HG02938 (cell line): ENCODE data around the gene ACTMAP.
A peak's percentile ranks its signal among the peaks of the same experiment; 100 is the strongest.
"Not testable (repeated sequence)": the region's sequence is repeated elsewhere in the genome, so short reads cannot be mapped to it uniquely, and the experiment has no call there.

ENCODE experiments used
- ATAC-seq: cut with Tn5 transposase; IDR thresholded peaks from one replicate; pipeline ENCODE4 v1.9.1; 2021; ENCODE audit warnings: mild to moderate bottlenecking, moderate library complexity; ENCODE audit not compliant: unreplicated experiment

Gene ACTMAP, protein sequence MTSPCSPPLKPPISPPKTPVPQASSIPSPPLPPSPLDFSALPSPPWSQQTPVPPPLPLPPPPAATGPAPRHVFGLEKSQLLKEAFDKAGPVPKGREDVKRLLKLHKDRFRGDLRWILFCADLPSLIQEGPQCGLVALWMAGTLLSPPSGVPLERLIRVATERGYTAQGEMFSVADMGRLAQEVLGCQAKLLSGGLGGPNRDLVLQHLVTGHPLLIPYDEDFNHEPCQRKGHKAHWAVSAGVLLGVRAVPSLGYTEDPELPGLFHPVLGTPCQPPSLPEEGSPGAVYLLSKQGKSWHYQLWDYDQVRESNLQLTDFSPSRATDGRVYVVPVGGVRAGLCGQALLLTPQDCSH

GRCh38 chr19:40750058-40750873 lies at the start of gene ACTMAP:
ACTMAP (minus strand) TSS chr19:40750477; CDS start chr19:40749803, 674 bp downstream.
- ATAC-seq, result peak; percentile 86

DNA sequence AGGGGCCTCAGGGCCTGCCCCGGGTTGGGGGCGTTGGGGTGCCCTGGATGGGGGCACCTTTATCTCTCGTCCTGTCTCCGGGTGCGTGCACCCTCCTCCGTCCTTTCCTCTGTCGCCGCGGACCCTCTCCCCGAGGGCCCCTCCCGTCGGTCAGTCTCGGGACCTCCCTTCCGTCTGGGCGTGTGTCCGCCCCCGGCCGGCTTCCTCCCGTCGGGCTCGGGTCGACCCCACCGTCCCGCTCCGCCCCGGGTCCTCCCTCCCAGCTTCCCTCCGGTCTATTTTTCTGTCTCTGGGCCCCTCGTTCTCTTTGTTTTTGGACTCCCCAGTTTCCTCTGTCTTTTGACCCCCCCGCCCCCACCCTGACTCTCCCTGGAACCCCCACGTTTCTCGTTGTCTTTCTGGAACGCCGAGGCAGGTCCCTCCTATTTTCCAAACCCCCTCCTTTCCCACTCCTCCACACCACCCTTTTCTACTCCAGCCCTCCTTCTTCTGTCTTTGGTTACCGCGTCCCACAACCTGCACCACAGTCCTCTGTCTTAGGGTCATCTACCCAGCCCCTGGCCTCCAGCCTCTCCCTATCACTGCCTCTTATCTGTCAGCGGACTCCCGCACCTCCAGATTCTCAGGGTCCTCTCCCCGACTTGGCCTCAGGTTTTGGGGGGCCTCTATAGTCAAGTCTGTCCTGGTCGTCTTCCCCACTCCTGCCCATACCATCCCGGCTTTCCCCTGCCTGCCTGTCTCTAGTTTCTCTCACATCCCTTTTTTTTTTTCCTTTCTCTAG lies 49.5 kb upstream of the ACTMAP start:
- ATAC-seq, result no peak

DNA sequence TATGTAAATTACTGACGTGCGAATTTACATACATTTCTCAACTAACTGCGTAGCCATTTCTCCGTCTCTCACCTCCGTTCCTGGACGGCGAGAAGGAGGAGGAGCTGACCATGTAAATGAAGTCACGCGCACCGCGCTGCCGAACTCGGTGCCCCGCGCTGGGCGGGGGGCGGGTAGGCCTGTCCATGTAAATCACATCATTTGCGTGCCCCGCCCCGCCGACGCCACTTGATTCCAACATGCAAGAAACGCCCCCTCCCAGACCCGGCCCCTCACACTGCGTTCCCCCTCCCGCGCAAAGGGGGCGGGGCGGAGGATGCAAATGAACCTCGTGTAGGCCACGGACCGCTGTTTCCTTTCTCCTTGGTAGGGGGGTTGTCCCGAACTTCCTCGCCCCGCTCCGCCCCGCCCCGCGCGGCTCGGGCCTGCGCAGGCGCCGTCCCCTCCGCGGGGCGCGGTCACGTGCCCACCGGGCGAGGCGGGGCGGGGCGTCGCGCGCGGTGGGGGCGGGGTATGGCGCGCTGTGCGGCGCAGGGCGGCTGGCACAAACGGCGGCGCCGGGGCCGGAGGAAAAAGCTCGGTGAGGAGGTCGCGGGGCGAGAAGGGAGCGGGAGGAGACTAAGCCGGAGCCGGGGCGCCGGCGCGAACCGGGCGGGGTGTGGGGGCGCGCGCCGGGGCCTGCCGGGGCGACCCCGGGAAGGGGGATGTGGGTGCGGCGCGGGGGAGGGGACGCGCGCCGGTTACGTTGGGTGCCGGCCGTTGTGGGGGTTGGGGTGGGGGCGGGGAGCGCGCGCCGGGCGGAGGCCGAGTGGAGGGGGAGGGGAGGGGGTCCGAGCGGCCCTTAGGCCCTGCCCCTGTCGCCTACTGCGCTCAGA lies 48.6 kb upstream of the ACTMAP start, which contains the start of gene EGLN2:
Gene EGLN2, plus strand, starts transcription at position 509 of the 875 bp plus-strand sequence. CDS start 1,382 bp downstream, outside the sequence.
- peak; percentile 81 for ATAC-seq

GRCh38 chr19:40797963-40798682 lies 47.8 kb upstream of the ACTMAP start:
- ATAC-seq, result peak; percentile 14

- no peak for ATAC-seq
Observed at GRCh38 chr19:40797166-40797962, 47.1 kb upstream of the ACTMAP start.

DNA sequence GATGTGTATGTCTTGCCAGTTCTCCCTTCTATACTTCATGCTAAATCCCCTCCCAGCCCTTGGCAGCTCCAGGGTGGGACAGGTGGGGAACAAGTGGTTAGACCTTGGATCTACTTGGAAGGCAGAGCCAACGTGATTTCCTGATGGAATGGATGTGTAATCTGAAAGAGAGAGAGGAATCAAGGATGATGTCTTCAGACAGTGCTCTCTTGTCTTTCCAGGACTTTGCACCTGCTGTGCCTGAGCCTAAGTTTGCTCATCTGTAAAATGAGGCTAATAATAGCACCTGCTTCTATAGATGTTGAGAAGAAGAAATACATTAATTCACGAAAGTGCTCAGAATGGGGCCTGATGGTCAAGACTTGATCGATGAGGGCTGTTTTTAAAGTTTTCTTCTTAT lies 41.7 kb upstream of the ACTMAP start:
- no peak for ATAC-seq

GRCh38 chr19:40791349-40791748 lies 41.1 kb upstream of the ACTMAP start:
- ATAC-seq, result no peak

DNA sequence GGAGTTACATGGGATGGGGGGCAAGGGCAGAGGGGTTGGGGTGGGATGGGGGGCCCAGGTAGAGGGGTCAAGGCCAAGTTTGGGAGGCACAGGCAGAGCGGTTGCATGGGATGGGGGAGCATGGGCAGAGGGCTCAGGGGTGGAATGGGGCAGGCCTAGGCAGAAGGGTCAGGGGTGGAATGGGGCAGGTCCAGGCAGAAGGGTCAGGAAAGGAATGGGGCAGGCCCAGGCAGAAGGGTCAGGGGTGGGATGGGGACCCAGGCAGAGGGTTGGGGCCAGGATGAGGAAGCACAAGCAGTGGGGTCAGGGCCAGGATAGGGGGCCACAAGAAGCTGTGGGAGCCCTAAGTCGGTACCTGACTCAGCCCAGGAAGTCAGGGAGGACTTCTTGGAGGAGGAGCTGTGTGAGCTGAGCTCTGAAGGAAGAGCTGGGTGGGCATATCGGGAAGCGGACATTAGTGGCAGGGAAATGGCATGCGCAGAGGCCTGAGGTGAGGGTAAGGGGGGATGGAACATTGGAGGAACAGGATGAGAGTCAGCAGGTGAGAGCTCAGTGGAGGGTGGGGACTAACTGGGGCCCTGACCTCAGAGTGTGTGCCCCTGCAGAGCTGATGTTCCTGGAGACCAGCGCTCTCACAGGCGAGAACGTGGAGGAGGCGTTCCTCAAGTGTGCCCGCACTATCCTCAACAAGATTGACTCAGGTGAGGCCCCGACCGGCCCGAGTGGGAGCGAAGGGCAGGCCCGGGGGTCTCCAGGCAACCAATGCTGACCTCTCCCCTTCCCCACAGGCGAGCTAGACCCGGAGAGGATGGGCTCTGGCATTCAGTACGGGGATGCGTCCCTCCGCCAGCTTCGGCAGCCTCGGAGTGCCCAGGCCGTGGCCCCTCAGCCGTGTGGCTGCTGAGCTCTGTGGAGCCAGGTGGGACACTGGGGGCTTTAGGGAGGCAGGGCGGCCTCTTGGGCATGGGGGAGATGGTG lies 36.1 kb upstream of the ACTMAP start:
- ATAC-seq, result no peak

- no peak for ATAC-seq
Observed at GRCh38 chr19:40785526-40785925, 35.2 kb upstream of the ACTMAP start.

- not testable (repeated sequence) for ATAC-seq
Observed at GRCh38 chr19:40784146-40784545, 33.9 kb upstream of the ACTMAP start.

- ATAC-seq, result no peak
Observed at GRCh38 chr19:40783711-40784110, 33.4 kb upstream of the ACTMAP start.

- ATAC-seq, result no peak
Observed at GRCh38 chr19:40781140-40781539, 30.9 kb upstream of the ACTMAP start.

- no peak for ATAC-seq
Observed at GRCh38 chr19:40780582-40780981, 30.3 kb upstream of the ACTMAP start.

DNA sequence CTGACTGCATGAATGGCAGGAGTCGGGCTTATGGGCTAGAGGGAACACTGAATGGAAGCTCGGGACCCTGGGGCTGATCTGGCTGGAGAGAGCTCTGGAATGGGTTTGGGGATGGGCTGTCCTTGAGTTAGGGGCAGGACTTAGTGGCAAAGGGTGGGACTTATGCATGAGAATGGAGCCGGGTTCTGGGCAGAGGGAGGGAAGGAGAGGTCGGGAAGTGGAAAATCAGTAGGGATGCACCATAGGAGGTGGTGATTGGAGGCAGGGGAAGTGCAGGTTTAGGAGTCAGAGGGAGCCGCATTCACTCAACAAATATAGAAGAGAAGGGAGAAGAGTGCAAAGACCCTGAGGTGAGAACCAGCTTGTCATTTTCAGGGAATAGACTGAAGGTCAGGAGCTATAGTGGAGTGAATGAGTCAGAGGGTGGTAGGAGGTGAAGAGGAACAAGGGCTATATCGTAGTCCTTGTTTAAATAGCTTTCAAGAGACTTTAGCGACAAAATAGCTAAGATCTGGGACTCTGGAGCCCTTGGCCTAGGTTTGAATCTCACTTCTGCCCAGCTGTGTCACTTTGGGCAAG lies 28.5 kb upstream of the ACTMAP start:
- ATAC-seq, result no peak

DNA sequence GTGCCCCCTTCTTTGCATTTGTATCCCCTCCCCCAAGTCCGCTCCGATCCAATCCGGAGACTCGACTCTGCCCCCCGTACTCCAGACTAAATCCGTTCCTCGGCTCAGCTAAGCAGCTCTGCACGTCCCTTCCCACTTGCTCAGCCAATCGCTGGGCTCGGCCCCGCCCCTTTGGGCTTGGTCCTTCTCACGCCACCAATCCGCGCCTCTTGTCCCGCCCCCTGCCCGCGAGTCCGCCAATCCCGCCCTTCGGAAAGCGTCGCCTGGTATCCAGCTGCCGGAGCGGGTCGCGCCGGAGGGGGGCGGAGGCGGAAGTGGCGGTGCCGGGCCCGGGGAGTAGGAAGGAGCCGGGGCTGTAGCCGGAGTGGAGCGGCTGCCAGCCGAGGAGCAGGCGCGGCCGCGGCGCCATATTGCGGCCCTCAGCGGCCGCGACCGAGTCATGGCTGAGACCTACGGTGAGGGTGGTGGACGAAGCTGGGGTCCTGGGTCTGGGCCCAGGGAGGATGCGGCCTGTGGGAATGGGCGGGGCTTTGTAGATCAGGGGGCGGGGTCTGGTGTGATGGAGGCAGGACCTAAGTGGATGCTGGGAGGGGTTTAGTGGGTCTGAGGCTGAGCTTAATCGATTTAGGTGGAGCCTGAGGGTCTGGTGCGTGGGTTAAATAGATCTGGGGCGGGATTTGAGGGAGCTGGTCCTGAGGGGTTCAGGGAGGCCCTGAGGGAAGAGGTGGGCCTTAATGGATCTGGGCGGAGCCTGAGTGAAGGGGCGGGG lies 27.8 kb upstream of the ACTMAP start, which contains the start of gene RAB4B:
Gene RAB4B, plus strand, starts transcription at position 311 of the 769 bp plus-strand sequence. Its CDS starts 129 bp downstream, at position 440.
- ATAC-seq, result peak; percentile 50

- ATAC-seq, result no peak
Observed at GRCh38 chr19:40777645-40777936, 27.3 kb upstream of the ACTMAP start.
